ENCODE measurements around the gene DVL3.

Gene DVL3

DNA sequence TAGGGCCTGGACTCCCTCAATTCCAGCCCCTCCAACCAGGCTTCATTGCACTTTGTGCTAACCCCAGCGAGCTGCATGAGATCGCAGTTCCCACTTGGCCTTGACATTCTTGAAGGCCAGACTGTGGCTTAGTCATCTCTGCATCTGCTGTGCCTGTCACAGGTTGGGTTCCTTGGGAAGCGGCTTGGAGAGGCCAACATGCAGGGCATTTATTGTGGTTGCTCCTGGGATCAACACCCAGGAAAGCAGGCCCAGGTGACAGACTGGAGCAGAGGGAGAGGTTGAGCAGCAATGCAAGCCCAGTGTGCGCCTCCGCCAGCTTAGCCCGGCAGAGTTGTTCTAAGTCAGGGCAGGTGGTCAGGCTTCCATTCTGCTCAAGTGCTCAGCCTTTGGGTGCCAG, 41.4 kb downstream of the DVL3 start:
- TF ChIP-seq REST (IDR thresholded peaks at IDR 0.05; ENCODE audit: insufficient read depth in 1 of 2, low read depth in 2 of 2, low read length in 2 of 2): no peak
- TF ChIP-seq TAF1 (IDR thresholded peaks at IDR 0.05; ENCODE audit: borderline replicate concordance, insufficient read depth, low read length): no peak
- no peak for TF ChIP-seq SIN3A (IDR thresholded peaks at IDR 0.05; ENCODE audit: borderline replicate concordance, insufficient read depth, low read length)
- no peak for TF ChIP-seq POLR2AphosphoS5 (IDR thresholded peaks at IDR 0.05; ENCODE audit: low read depth, low read length)
- no peak for TF ChIP-seq FOXP2 (optimal IDR thresholded peaks at IDR 0.05; ENCODE audit: borderline replicate concordance, extremely low read depth, extremely low read length, insufficient read depth)

DNA sequence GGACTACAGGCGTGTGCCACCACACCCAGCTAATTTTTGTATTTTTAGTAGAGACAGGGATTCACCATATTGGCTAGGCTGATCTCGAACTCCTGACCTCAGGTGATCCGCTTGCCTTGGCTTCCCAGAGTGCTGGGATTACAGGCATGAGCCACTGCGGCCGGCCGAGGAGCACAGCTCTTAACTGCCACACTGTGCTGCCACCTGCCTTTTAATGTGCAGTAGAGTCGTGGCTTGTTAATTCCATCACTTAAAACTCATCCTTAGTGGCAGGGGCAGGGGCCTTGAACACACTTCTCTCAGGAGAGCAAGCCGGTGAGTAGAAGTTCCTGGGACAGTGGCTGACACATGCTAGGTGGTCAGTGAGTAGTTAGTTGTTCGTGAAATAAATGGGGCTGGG, 43.3 kb downstream of the DVL3 start:
- TF ChIP-seq REST (IDR thresholded peaks at IDR 0.05; ENCODE audit: insufficient read depth in 1 of 2, low read depth in 2 of 2, low read length in 2 of 2): no peak
- no peak for TF ChIP-seq POLR2AphosphoS5 (IDR thresholded peaks at IDR 0.05; ENCODE audit: low read depth, low read length)
- no peak for TF ChIP-seq TAF1 (IDR thresholded peaks at IDR 0.05; ENCODE audit: borderline replicate concordance, insufficient read depth, low read length)
- no peak for TF ChIP-seq FOXP2 (optimal IDR thresholded peaks at IDR 0.05; ENCODE audit: borderline replicate concordance, extremely low read depth, extremely low read length, insufficient read depth)
- no peak for TF ChIP-seq SIN3A (IDR thresholded peaks at IDR 0.05; ENCODE audit: borderline replicate concordance, insufficient read depth, low read length)

DNA sequence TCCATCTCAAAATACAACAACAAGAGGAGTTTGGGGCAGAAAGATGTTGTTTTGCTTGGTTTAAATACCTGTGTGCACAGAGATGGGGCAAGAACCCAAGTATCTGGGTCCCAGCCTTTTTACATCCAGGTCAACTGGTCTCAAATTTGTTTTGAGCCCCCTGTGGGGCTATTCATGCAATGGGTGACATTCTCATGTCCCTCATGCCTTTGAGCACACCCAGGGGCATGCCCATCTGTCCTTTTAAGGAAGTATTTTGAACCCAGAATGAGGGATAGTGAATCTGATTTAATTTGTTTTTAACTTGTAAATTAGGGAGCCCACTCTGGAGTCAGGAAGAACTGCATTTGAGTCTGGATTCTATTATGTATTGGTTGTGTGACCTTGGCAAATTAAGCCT, 45.6 kb downstream of the DVL3 start:
- TF ChIP-seq FOXP2 (optimal IDR thresholded peaks at IDR 0.05; ENCODE audit: borderline replicate concordance, extremely low read depth, extremely low read length, insufficient read depth) (no peak), TAF1 (IDR thresholded peaks at IDR 0.05; ENCODE audit: borderline replicate concordance, insufficient read depth, low read length) (no peak), SIN3A (IDR thresholded peaks at IDR 0.05; ENCODE audit: borderline replicate concordance, insufficient read depth, low read length) (no peak), POLR2AphosphoS5 (IDR thresholded peaks at IDR 0.05; ENCODE audit: low read depth, low read length) (no peak), REST (IDR thresholded peaks at IDR 0.05; ENCODE audit: insufficient read depth in 1 of 2, low read depth in 2 of 2, low read length in 2 of 2) (no peak)

- TF ChIP-seq TAF1 (IDR thresholded peaks at IDR 0.05; ENCODE audit: borderline replicate concordance, insufficient read depth, low read length) (no peak), REST (IDR thresholded peaks at IDR 0.05; ENCODE audit: insufficient read depth in 1 of 2, low read depth in 2 of 2, low read length in 2 of 2) (no peak), POLR2AphosphoS5 (IDR thresholded peaks at IDR 0.05; ENCODE audit: low read depth, low read length) (no peak), SIN3A (IDR thresholded peaks at IDR 0.05; ENCODE audit: borderline replicate concordance, insufficient read depth, low read length) (no peak), FOXP2 (optimal IDR thresholded peaks at IDR 0.05; ENCODE audit: borderline replicate concordance, extremely low read depth, extremely low read length, insufficient read depth) (no peak)
Measured at GRCh38 chr3:184203526-184203925, 48.3 kb downstream of the DVL3 start.

Measured in PFSK-1 (cell line).